Heart left ventricle (tissue), 13 donors: ENCODE results near the gene CREBL2.

Experiments used
- CTCF ChIP-seq, 12 donors: fragments of 200-600 bp; sonication (generic) in 4 of 12; IDR thresholded peaks; one replicate each; pipeline versions ENCODE4 v1.5.0 to v1.8.0; 2018 to 2022; ENCODE audit warnings: antibody characterized with exemption in 12 of 12, mild to moderate bottlenecking in 5 of 12
- POLR2A ChIP-seq, 2 donors: fragments of 450-650 bp; IDR thresholded peaks; one replicate each; pipeline ENCODE4 v1.6.1; 2017; ENCODE audit warnings: antibody characterized with exemption in 2 of 2, mild to moderate bottlenecking in 2 of 2, moderate library complexity in 2 of 2
- donor health status: ischemic (EF 13 %, LVEDD 7.1; RV severe dilation, severe dysfunction).
- donor health status: DM: no; HTN: yes; CAD: no.
- donor health status: DM: no; HTN: no; CAD: no.
- donor health status: ischemic (EF 25% LVEDD 6.9; RV normal size, moderate dysfunction).
- donor health status: ischemic (EF 25% LVEDD 5.7; RV mildly dilated, moderate dysfunction).
- donor health status: ischemic (EF 35%, LVEDD 5.7; RV mildly dilated, moderate dysfunction).
- donor health status: nonischemic (EF 11% LVEDD 7.7; RV severe dilation, severe dysfunction).
- donor health status: DM: yes; HTN: yes; CAD: no.
- donor health status: PGD.
- donor health status: ischemic (EF 29% LVEDD 5.4; RV normal size, mild dysfunction).
- donor health status: nonischemic (EF 23%, LVEDD 6.1; RV moderate dilation, normal function).

- TF ChIP-seq CTCF (IDR thresholded peaks at IDR 0.05) = no peak
- TF ChIP-seq POLR2A (IDR thresholded peaks at IDR 0.05) = no peak
Measured at GRCh38 chr12:12572659-12573058, 39.0 kb upstream of the CREBL2 start.
